Measurements from ENCODE around the gene RBMS1. TPM values are rescaled to one million over a fixed set of nuclear protein-coding genes. Genes with fewer than 3 reads are reported as not detected.

RBMS1 gene
- polyA plus RNA-seq, 2 of the 4 experiments (the other 2 are of a cell fraction) = 51.9 to 108 TPM

- ChIA-PET POLR2A (no interaction called here), CTCF (interaction anchor here (1.1 to 2.4 kb wide), 4 partner anchors 18 to 559 kb away, joined by 3 to 11 read pairs (median 4); no protein-coding TSS in a partner anchor)
- DNase-seq (ENCODE audit: low read depth in 1 of 2, low spot score in 1 of 2) = no peak
- Histone ChIP-seq H3K4me3 (no peak overlapping the region), H3K4me1 (peaks cover 43% of the 10 kb centered on the region), H3K27ac (peak overlapping the region in 1 of 2 experiments; percentile 66; a peak in 3 of 6 replicates), H3K9me3 (no peaks in the 10 kb centered on the region), H3K4me2 (peak overlapping the region; percentile 46; the same call in 2 of the 3 replicates)
- no peak for FAIRE-seq
- no peak for ATAC-seq
- WGBS (ENCODE audit: missing lambda C conversion rate) = 83% methylated on average over 2 of the region's 2 CpGs
- TF ChIP-seq HOXB5 (CRISPR knock-in tag; IDR thresholded peaks at IDR 0.05) (no peak), RCOR1 (IDR thresholded peaks at IDR 0.05; ENCODE audit: low read depth, low read length) (no peak), CBX2 (IDR thresholded peaks at IDR 0.05; ENCODE audit: borderline replicate concordance, low read depth) (no peak), ESRRA (IDR thresholded peaks at IDR 0.05; ENCODE audit: borderline replicate concordance, low read length) (no peak), NR3C1 (IDR thresholded peaks at IDR 0.05) (no peak), PHF8 (IDR thresholded peaks at IDR 0.05; ENCODE audit: borderline replicate concordance, low read depth) (no peak), ATOH8 (CRISPR knock-in tag; IDR thresholded peaks at IDR 0.05; ENCODE audit: low read depth) (no peak), EP300 (IDR thresholded peaks at IDR 0.05) (no peak), ZC3H11A (IDR thresholded peaks at IDR 0.05) (no peak)
- TF ChIP-seq, protein P1, sequence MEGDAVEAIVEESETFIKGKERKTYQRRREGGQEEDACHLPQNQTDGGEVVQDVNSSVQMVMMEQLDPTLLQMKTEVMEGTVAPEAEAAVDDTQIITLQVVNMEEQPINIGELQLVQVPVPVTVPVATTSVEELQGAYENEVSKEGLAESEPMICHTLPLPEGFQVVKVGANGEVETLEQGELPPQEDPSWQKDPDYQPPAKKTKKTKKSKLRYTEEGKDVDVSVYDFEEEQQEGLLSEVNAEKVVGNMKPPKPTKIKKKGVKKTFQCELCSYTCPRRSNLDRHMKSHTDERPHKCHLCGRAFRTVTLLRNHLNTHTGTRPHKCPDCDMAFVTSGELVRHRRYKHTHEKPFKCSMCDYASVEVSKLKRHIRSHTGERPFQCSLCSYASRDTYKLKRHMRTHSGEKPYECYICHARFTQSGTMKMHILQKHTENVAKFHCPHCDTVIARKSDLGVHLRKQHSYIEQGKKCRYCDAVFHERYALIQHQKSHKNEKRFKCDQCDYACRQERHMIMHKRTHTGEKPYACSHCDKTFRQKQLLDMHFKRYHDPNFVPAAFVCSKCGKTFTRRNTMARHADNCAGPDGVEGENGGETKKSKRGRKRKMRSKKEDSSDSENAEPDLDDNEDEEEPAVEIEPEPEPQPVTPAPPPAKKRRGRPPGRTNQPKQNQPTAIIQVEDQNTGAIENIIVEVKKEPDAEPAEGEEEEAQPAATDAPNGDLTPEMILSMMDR (IDR thresholded peaks at IDR 0.05) = no peak
- TF ChIP-seq, protein P2, sequence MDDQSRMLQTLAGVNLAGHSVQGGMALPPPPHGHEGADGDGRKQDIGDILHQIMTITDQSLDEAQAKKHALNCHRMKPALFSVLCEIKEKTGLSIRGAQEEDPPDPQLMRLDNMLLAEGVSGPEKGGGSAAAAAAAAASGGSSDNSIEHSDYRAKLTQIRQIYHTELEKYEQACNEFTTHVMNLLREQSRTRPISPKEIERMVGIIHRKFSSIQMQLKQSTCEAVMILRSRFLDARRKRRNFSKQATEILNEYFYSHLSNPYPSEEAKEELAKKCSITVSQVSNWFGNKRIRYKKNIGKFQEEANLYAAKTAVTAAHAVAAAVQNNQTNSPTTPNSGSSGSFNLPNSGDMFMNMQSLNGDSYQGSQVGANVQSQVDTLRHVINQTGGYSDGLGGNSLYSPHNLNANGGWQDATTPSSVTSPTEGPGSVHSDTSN (IDR thresholded peaks at IDR 0.05) = no peak
Observed at GRCh38 chr2:160411955-160412354, 81.7 kb downstream of the RBMS1 start.

DNA sequence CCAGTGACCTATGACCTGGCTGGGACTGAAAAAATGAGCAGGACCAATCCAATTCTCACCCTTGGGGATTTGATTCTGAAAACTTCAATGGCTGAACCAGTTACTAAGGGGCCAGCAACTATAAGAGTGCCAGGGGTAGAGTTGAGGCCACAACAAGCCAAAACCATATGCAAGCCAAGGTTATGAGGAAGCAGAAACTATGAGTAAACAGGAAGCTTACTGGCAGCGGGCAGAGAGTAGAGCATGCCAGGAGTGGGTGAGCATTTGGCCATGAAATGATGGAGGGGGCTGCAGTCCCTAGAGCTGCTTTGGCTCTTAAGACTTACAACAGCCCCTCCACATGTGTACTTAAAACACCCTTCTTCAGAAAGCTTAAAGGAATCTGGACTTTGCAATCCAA lies 82.4 kb downstream of the RBMS1 start:
- Histone ChIP-seq H3K4me2 (peak overlapping the region; percentile 46), H3K9me3 (no peaks in the 10 kb centered on the region), H3K4me1 (peaks cover 36% of the 10 kb centered on the region), H3K27ac (peak overlapping the region; percentile 13 to 66; a peak in 3 of 6 replicates), H3K4me3 (no peak overlapping the region)
- ChIA-PET CTCF (interaction anchor here (1.4 kb wide), 1 partner anchor 87 kb away, joined by 5 read pairs; no protein-coding TSS in a partner anchor), POLR2A (no interaction called here)
- DNase-seq (ENCODE audit: low read depth in 1 of 2, low spot score in 1 of 2) (no peak), ATAC-seq (peak in 1 of 2 experiments; percentile 7; a peak in 1 of 6 replicates), FAIRE-seq (no peak)
- TF ChIP-seq HEYL (CRISPR knock-in tag; IDR thresholded peaks at IDR 0.05) = no peak
- TF ChIP-seq CHD2 (IDR thresholded peaks at IDR 0.05; ENCODE audit: low read length, partially characterized antibody) = no peak
- TF ChIP-seq HOXA7 (CRISPR knock-in tag; IDR thresholded peaks at IDR 0.05) = no peak
- TF ChIP-seq FOSL2 (IDR thresholded peaks at IDR 0.05) = no peak
- TF ChIP-seq FOSL2 (CRISPR knock-in tag; IDR thresholded peaks at IDR 0.05) = no peak
- no peak for TF ChIP-seq CBX2 (IDR thresholded peaks at IDR 0.05; ENCODE audit: borderline replicate concordance, low read depth)
- TF ChIP-seq RNF2 (IDR thresholded peaks at IDR 0.05; ENCODE audit: borderline replicate concordance, low read depth) = no peak
- no peak for TF ChIP-seq POLR2AphosphoS2 (conservative IDR thresholded peaks at IDR 0.05; ENCODE audit: low read length)
- TF ChIP-seq ZSCAN20 (CRISPR knock-in tag; IDR thresholded peaks at IDR 0.05) = no peak
- TF ChIP-seq SMC3 (IDR thresholded peaks at IDR 0.05) = no peak
- no peak for TF ChIP-seq MAX (IDR thresholded peaks at IDR 0.05)
- TF ChIP-seq E2F6 (IDR thresholded peaks at IDR 0.05; ENCODE audit: borderline replicate concordance, low read depth) = no peak
- TF ChIP-seq, protein P3, sequence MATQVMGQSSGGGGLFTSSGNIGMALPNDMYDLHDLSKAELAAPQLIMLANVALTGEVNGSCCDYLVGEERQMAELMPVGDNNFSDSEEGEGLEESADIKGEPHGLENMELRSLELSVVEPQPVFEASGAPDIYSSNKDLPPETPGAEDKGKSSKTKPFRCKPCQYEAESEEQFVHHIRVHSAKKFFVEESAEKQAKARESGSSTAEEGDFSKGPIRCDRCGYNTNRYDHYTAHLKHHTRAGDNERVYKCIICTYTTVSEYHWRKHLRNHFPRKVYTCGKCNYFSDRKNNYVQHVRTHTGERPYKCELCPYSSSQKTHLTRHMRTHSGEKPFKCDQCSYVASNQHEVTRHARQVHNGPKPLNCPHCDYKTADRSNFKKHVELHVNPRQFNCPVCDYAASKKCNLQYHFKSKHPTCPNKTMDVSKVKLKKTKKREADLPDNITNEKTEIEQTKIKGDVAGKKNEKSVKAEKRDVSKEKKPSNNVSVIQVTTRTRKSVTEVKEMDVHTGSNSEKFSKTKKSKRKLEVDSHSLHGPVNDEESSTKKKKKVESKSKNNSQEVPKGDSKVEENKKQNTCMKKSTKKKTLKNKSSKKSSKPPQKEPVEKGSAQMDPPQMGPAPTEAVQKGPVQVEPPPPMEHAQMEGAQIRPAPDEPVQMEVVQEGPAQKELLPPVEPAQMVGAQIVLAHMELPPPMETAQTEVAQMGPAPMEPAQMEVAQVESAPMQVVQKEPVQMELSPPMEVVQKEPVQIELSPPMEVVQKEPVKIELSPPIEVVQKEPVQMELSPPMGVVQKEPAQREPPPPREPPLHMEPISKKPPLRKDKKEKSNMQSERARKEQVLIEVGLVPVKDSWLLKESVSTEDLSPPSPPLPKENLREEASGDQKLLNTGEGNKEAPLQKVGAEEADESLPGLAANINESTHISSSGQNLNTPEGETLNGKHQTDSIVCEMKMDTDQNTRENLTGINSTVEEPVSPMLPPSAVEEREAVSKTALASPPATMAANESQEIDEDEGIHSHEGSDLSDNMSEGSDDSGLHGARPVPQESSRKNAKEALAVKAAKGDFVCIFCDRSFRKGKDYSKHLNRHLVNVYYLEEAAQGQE (IDR thresholded peaks at IDR 0.05) = no peak
- TF ChIP-seq POLR2A (IDR thresholded peaks at IDR 0.05; ENCODE audit: low read length) = no peak
- TF ChIP-seq RAD21 (conservative IDR thresholded peaks at IDR 0.05 in 1 of 2, IDR thresholded peaks at IDR 0.05 in 1 of 2) = no peak
- WGBS (ENCODE audit: missing lambda C conversion rate) = 41% methylated on average over 1 of the region's 1 CpG
